Heart left ventricle (tissue), 13 donors: ENCODE data around the gene NUP58.

Experiments used
- CTCF ChIP-seq, 12 donors: fragments of 200-600 bp; sonication (generic) in 4 of 12; IDR thresholded peaks; one replicate each; pipeline versions ENCODE4 v1.5.0 to v1.8.0; 2018 to 2022; ENCODE audit warnings: antibody characterized with exemption in 12 of 12, mild to moderate bottlenecking in 5 of 12
- POLR2A ChIP-seq, 2 donors: fragments of 450-650 bp; IDR thresholded peaks; one replicate each; pipeline ENCODE4 v1.6.1; 2017; ENCODE audit warnings: antibody characterized with exemption in 2 of 2, mild to moderate bottlenecking in 2 of 2, moderate library complexity in 2 of 2
- donor health status: ischemic (EF 13 %, LVEDD 7.1; RV severe dilation, severe dysfunction).
- donor health status: DM: no; HTN: yes; CAD: no.
- donor health status: DM: no; HTN: no; CAD: no.
- donor health status: ischemic (EF 25% LVEDD 6.9; RV normal size, moderate dysfunction).
- donor health status: ischemic (EF 25% LVEDD 5.7; RV mildly dilated, moderate dysfunction).
- donor health status: ischemic (EF 35%, LVEDD 5.7; RV mildly dilated, moderate dysfunction).
- donor health status: nonischemic (EF 11% LVEDD 7.7; RV severe dilation, severe dysfunction).
- donor health status: DM: yes; HTN: yes; CAD: no.
- donor health status: PGD.
- donor health status: ischemic (EF 29% LVEDD 5.4; RV normal size, mild dysfunction).
- donor health status: nonischemic (EF 23%, LVEDD 6.1; RV moderate dilation, normal function).

GRCh38 chr13:25372284-25373081 lies 71.1 kb downstream of the NUP58 start:
- TF ChIP-seq POLR2A (IDR thresholded peaks at IDR 0.05) (no peak), CTCF (IDR thresholded peaks at IDR 0.05) (no peak)
